SK-N-SH treated with all-trans-retinoic acid at 6 μM for 48 hours (cell line): ENCODE results near the gene STT3B.

Source experiments
- BACH2 ChIP-seq: fragments of 250-450 bp; sonication (Bioruptor Pico); IDR thresholded peaks from 2 replicates; pipeline ENCODE4 v1.9.0; 2021; ENCODE audit warnings: mild to moderate bottlenecking, borderline replicate concordance
- GLIS3 ChIP-seq: fragments of 250-450 bp; sonication (Bioruptor Pico); IDR thresholded peaks from 2 replicates; pipeline ENCODE4 v1.5.0; 2020; ENCODE audit warnings: mild to moderate bottlenecking, moderate library complexity
- ISL1 ChIP-seq: fragments of 250-450 bp; sonication (Bioruptor Pico); IDR thresholded peaks from 2 replicates; pipeline ENCODE4 v2.1.2; 2022; ENCODE audit warnings: mild to moderate bottlenecking, moderate library complexity
- ZFP3 ChIP-seq: fragments of 250-450 bp; sonication (Bioruptor Pico); IDR thresholded peaks from 2 replicates; pipeline ENCODE4 v1.5.0; 2020; ENCODE audit warnings: mild to moderate bottlenecking, moderate library complexity
- ZNF8 ChIP-seq: fragments of 450-650 bp; formaldehyde crosslinking; IDR thresholded peaks from 2 replicates; pipeline ENCODE4 v1.5.0; 2020; ENCODE audit warnings: mild to moderate bottlenecking, moderate library complexity
- TF ChIP-seq, protein P1 (sequence below): fragments of 250-450 bp; sonication (Bioruptor Pico); IDR thresholded peaks from 2 replicates; pipeline ENCODE4 v1.8.0; 2020; ENCODE audit warnings: mild to moderate bottlenecking, moderate library complexity, borderline replicate concordance

DNA sequence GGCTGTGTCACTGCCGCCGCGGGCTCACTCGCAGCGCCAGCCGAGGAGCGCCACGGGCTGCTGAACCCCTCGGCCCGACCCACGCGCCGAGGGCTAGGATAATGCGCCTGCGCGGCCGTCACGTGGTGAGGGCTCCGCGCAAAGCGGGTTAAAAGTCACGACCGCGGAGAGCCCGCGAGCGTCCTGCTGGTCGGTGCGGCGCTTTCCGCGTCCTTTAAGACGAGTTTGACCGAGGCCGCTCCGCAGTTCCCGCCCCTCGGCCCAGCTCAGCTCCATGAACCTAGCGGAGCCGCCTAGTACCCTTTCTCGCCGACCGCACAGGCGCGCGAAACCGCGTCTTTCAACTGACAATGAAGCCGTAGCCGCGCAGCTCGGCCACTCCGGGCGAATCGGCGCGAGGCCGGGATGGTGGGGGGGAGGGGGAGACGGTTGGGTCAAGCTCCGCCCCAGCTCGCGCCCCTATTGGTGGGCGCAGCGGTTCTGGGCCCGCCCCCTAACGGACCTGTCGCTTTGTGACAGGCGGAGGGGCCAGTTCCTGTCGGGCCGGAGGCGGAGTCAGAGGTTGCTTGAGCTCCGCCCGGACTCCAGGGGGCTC, 636 bp upstream of the STT3B start:
- peak; percentile 76; the same call in 1 of the 2 replicates for TF ChIP-seq ZFP3
- TF ChIP-seq, protein P1, sequence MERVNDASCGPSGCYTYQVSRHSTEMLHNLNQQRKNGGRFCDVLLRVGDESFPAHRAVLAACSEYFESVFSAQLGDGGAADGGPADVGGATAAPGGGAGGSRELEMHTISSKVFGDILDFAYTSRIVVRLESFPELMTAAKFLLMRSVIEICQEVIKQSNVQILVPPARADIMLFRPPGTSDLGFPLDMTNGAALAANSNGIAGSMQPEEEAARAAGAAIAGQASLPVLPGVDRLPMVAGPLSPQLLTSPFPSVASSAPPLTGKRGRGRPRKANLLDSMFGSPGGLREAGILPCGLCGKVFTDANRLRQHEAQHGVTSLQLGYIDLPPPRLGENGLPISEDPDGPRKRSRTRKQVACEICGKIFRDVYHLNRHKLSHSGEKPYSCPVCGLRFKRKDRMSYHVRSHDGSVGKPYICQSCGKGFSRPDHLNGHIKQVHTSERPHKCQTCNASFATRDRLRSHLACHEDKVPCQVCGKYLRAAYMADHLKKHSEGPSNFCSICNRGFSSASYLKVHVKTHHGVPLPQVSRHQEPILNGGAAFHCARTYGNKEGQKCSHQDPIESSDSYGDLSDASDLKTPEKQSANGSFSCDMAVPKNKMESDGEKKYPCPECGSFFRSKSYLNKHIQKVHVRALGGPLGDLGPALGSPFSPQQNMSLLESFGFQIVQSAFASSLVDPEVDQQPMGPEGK (CRISPR knock-in tag) = no peak
- TF ChIP-seq GLIS3 = no peak
- TF ChIP-seq ISL1 (CRISPR knock-in tag) = no peak
- TF ChIP-seq BACH2 = no peak
- no peak for TF ChIP-seq ZNF8 (CRISPR knock-in tag)
